OCI-LY1 (cell line): ENCODE results near the gene CELF2.

Experiments
- EZH2 ChIP-seq: fragments of 200-600 bp; sonication (generic), shearing (Covaris generic); IDR thresholded peaks from 2 replicates; pipeline ENCODE4 v1.8.0; 2017; ENCODE audit warnings: borderline replicate concordance, mixed run types, mild to moderate bottlenecking, antibody characterized with exemption, low read length, moderate library complexity, mixed read lengths
- TF ChIP-seq, protein P1 (sequence below): fragments of 200-600 bp; sonication (generic), shearing (Covaris generic); IDR thresholded peaks from 2 replicates; pipeline ENCODE4 v1.5.1; 2017; ENCODE audit warnings: mild to moderate bottlenecking, antibody characterized with exemption, low read length, moderate library complexity, mixed read lengths

DNA sequence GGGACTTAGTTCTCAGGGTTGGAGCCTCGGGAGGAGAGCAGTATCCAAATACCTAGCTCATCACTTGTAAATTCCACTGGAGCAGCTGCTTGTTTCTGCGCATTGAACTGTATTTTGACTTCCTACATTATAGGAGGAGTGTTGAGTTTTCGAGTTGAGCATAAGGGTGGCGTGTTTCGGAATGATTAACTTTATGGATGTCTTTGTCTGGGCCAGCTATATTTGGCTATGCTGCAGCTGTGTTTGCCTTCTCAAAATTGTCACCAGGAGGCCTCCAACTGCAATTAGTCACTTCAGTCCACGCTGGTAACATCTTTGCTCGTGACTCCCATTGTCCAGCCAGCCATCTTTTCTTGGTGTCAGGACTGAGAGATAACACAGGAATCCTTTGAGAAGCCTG lies 9.1 kb downstream of the CELF2 start:
- TF ChIP-seq, protein P1, sequence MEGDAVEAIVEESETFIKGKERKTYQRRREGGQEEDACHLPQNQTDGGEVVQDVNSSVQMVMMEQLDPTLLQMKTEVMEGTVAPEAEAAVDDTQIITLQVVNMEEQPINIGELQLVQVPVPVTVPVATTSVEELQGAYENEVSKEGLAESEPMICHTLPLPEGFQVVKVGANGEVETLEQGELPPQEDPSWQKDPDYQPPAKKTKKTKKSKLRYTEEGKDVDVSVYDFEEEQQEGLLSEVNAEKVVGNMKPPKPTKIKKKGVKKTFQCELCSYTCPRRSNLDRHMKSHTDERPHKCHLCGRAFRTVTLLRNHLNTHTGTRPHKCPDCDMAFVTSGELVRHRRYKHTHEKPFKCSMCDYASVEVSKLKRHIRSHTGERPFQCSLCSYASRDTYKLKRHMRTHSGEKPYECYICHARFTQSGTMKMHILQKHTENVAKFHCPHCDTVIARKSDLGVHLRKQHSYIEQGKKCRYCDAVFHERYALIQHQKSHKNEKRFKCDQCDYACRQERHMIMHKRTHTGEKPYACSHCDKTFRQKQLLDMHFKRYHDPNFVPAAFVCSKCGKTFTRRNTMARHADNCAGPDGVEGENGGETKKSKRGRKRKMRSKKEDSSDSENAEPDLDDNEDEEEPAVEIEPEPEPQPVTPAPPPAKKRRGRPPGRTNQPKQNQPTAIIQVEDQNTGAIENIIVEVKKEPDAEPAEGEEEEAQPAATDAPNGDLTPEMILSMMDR: no peak
- TF ChIP-seq EZH2: no peak
